Activated CD4-positive, alpha-beta T cell treated with anti-CD3 and anti-CD28 coated beads, Interleukin-2, Interleukin-6, amounts not matched to agents 100 ng/mL and 50 ng/mL, durations not matched to agents 16 hours and 8 hours (primary cell): ENCODE data around the gene FGR.
A peak's percentile ranks its signal among the peaks of the same experiment; 100 is the strongest.

ENCODE experiments used
- DNase-seq: peaks from one replicate; pipeline ENCODE4 v3.0.0-alpha.2; 2020

FGR gene

GRCh38 chr1:27615346-27616192 lies 19.4 kb downstream of the FGR start:
- DNase-seq = no peak

DNA sequence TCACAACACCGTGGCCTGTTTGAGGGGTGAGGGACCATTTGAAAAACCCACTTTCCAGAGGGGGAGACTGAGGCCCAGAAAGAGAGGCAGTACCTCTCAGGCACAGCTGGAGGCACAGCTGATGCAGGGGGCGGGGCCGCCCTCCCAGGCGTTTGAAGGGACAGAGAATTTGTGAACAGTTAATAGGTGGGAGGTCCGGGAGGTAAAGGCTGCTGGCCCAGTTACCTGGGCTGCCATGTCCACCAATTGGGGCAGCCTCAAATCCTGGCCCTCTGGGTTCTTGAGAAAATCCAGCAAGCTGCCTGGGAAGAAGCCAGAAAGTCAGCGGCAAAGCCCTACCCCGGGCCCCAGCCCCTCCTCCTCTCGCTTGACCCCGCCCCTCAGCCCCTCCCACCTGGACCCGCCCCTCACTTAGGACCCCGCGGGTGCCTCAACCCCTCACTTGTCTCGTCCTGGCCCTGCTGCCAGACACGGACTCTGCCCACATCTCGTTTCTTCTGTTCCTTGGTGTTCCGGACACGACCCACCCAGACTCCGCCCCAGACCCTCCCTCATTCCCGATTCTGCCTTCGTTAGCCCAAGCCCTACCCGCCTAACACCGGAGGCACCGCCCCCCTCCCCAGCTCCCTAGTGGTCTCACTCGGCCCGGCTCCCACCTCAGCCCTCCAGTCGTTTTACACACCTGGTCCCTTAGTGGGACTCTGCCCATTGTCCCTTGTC lies 20.2 kb downstream of the FGR start:
- no peak for DNase-seq

GRCh38 chr1:27614043-27614624 lies 20.9 kb downstream of the FGR start:
- no peak for DNase-seq

- DNase-seq = no peak
Observed at GRCh38 chr1:27612718-27613117, 22.3 kb downstream of the FGR start.

DNA sequence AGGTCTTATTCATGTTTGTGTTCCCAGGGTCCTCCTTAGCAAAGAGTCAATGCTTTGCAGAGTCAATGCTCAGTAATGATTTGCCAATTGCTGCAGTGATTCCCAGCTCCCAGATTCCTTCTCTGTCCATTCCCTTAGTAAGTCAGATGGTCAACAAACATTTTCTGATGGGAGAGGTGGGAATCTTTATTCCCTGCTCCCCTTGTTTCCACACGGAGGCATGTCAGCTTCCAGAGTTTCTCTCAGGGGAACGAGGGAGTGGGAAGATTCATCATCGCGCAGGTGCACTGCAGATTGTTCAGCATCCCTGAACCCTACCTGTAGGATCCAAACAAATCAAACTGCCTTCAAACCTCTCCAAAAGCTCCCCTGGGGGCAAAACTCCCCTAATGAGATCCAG lies 23.5 kb downstream of the FGR start:
- no peak for DNase-seq

DNA sequence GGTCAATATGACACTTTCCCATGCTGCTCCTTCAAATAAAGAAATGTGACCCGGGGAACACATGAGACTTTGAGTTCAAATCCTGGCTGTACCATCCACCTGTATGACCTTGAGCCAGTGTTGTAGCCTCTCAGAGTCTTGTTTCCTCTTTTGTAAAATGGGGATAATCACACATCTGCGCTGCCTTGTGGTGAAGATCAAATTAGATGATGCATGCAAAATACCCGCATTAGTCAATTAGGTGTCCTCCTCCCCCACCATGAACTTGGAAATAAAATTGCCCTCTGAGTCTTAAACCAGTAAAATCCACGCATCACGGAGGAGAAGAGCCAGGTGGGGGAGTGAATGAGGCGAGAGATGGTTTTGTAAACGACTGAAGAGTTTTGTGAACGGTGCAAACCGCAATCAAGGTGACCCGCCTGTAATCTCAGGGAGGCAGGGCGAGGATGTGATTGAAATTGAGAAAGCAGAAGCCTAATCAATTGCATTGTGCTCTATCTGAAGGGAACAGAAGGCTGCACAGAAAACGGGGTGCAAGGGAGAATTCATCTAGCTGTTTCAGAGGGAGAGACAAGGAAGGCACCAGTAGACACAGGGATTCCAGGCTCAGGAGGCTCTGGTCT lies 25.3 kb downstream of the FGR start:
- peak; percentile 35 for DNase-seq

GRCh38 chr1:27609210-27609555 lies 25.8 kb downstream of the FGR start:
- DNase-seq = no peak

DNA sequence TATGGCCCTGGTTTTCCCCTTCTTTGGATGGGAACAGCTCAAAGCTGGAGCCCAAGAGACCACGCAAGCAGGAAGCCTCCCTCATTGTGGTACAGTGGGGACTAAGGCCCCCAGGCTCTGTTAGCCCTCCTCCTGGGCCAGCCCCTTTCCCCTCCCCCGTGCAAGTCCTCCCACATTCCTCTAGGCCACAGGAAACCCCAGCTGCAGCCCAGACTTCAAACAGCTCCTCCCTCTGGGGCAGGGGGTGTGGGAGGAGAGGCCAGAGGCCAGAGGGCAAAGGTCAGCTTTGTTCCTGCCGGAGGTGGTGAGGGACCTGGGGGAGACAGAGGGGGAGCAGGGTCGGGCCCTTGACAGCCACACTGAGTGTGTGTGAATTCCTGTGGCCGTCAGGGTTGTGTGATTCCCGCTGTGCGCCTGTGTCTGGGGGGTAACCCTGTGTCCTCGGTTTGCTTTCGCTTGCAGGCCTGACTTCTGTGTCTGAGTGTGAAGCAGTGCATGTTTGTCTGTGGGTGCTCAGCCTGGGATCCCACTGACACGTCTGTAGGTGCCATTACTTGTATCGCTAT lies 27.7 kb downstream of the FGR start:
- DNase-seq = no peak

GRCh38 chr1:27606708-27607238 lies 28.2 kb downstream of the FGR start:
- DNase-seq = no peak

- DNase-seq = peak; percentile 76
Observed at GRCh38 chr1:27605796-27606707, 28.9 kb downstream of the FGR start.

- DNase-seq = no peak
Observed at GRCh38 chr1:27605300-27605766, 29.7 kb downstream of the FGR start.

- DNase-seq = no peak
Observed at GRCh38 chr1:27604579-27605299, 30.2 kb downstream of the FGR start.

DNA sequence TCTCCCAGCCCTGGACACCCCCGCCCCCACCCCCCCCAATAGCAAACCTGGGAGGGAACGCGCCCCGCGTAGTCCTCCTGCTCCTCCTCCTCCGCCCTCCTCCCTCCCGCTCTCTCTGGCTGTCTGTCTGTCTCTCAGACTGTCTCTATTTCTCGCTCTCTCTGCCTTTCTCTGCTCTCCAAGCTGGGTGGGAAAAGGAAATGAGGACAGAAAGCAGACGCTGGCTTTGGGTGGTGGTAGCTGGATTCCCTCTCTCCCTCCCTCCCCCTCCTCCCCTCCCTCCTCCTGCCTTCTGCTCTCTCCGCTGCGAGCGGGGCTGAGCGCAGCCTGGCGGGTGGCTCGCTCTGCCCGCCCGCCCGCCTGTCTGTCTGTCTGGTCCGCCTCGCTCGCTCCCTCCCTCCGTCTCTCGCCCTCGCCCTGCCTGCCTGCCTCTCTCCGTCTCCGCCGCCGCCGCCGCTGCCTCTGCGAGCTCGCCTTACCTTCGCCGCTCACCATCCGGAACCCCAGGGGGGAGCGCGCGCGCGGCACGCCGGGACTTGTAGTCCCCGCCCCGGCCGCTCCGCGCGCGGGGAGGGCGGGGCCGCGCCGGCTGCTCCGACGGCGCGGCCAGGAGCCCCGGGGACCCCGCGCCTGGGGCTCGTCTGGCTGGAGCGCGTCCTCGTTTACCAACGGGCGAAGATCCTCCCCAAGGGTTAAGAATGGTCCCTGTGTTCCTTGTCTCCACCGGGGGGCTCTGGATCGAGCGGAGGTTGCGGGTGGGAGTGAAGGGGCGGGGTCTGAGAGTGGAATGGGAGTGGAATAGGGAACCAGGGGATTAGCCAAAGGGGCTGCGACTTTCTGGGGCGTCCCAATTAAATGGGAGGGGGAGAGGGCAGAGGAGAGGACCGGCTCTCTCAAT lies 31.1 kb downstream of the FGR start, which contains the start of gene AHDC1:
Gene AHDC1 (minus strand): TSS at position 464 of the 898 bp plus-strand sequence. CDS start 52,029 bp downstream, outside the sequence.
- peak; percentile 93 for DNase-seq

DNA sequence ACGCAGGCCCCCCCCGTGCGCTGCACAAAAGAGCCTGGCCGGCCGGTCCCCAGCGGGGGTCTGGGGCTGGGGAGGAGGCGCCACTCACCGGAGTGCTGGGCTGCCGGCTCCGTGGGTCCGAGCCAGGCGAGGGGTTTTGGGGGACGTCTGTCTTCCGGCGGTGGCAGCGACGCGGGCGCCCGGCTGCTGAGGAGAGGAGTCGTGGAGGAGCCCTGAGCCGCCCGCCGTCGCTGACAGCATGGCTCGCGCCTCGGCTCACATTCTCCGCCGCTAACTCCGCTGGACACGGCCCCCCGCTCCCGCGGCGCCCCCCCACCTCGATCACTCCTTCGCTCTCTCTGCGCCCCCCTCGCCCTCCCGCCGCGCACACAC lies 31.7 kb downstream of the FGR start:
- DNase-seq = no peak

GRCh38 chr1:27602462-27603308 lies 32.3 kb downstream of the FGR start:
- DNase-seq = no peak

DNA sequence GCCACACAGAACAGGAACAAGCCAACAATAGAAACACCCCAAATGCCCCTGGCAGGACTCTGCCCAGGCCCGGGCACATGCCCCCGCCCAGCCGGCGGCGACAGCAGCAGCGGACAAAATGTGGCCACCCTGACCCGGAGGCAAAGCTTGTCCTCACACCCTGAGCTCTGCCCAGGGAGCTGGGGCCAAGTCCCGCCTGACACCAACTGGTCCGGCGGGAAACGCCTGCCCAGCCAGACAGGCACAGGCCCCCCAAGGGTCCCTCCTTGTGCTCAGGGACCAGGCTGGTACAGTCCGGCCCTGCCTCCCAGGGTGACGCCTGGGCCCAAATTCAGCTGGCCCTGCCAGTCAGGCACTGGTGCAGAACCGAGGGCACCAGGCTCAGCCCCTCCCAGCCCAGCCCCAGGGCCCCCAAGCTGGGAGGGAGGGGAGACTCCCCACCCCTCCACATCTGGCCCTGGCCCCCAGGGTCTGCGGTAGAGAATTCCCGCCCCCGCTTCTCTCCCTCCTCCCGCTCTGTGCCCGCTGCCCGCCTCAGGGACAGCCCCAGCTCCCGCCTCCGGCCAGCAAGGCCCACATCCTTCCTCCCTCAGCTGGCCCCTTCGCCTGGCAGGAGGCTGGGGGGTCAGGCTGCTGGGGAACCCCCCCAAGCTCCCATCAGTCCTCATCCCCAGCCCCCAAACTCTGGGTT lies 33.1 kb downstream of the FGR start:
- DNase-seq = no peak

DNA sequence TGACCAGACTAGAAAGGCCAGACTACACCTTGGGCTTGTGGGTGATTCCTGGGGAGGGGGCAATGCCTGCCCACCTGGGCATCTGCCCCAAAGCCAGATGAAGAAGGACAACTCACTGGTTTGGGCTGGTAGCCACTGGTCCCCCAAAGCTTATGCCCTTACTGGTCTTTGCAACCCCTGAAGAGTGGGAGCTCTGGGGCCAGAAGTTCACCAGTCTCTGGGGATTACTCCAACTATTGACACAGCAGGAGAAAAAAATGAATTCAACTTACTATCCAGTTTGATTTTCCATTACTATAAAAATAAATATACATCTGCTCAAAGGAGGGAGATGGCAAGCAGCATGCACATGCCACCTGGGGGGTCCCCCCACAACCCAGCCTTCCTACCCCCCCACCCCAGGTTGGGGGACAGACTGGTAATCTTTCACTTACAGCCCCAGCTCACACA lies 33.6 kb downstream of the FGR start:
- no peak for DNase-seq
